Upper lobe of left lung (tissue), 6 donors: ENCODE data around the gene TSPAN1. TPM values are rescaled to one million over a fixed set of nuclear protein-coding genes. Genes with fewer than 3 reads are reported as not detected.
A peak's percentile ranks its signal among the peaks of the same experiment; 100 is the strongest.
"Not testable (repeated sequence)": the region's sequence is repeated elsewhere in the genome, so short reads cannot be mapped to it uniquely, and the experiment has no call there.

Experiments used
- ATAC-seq, 2 donors: fragments of 200-7000 bp; cut with Tn5 transposase; one replicate each; pipeline ENCODE4 v1.9.1; 2022; ENCODE audit warnings: mild to moderate bottlenecking in 2 of 2, moderate library complexity in 2 of 2; ENCODE audit not compliant: low FRiP score in 2 of 2
- DNase-seq, 2 donors: peaks; one replicate each; pipeline ENCODE4 v3.0.0-alpha.2; 2019 to 2020
- H3K27ac ChIP-seq, 4 donors: fragments of 200-600 bp; sonication (generic); one replicate each; pipeline ENCODE4 v1.5.1; 2016 to 2019
- H3K27me3 ChIP-seq, 4 donors: fragments of 200-600 bp; sonication (generic); one replicate each; pipeline ENCODE4 v1.5.1; 2017 to 2019
- H3K36me3 ChIP-seq, 4 donors: fragments of 200-600 bp; sonication (generic); one replicate each; pipeline ENCODE4 v1.5.1; 2016 to 2019
- H3K4me1 ChIP-seq, 4 donors: fragments of 200-600 bp; sonication (generic); one replicate each; pipeline ENCODE4 v1.5.1; 2018 to 2019
- H3K4me3 ChIP-seq, 4 donors: fragments of 200-600 bp; sonication (generic); one replicate each; pipeline ENCODE4 v1.5.1; 2017 to 2019; ENCODE audit warnings: mild to moderate bottlenecking in 2 of 4, moderate library complexity in 1 of 4
- H3K9me3 ChIP-seq, 4 donors: fragments of 200-600 bp; sonication (generic); one replicate each; pipeline ENCODE4 v1.5.1; 2018 to 2019
- CTCF ChIP-seq, 6 experiments: fragments of 450-650 bp in 4 of 6; fragments of 200-600 bp in 2 of 6; sonication (generic) in 2 of 6; IDR thresholded peaks; one replicate each; pipeline ENCODE4 v1.5.1; 2016 to 2019; ENCODE audit warnings: antibody characterized with exemption in 6 of 6
- EP300 ChIP-seq, 4 donors: sonication (generic); formaldehyde crosslinking; IDR thresholded peaks; one replicate each; pipeline ENCODE4 v1.5.1; 2017; ENCODE audit warnings: antibody characterized with exemption in 4 of 4, control low read depth in 2 of 4
- POLR2A ChIP-seq, 4 donors: fragments of 450-650 bp; IDR thresholded peaks; one replicate each; pipeline ENCODE4 v1.5.1; 2016 to 2017; ENCODE audit warnings: antibody characterized with exemption in 4 of 4, mild to moderate bottlenecking in 2 of 4
- POLR2AphosphoS5 ChIP-seq, 2 donors: sonication (generic); formaldehyde crosslinking; IDR thresholded peaks; one replicate each; pipeline ENCODE4 v1.5.1; 2017; ENCODE audit warnings: antibody characterized with exemption in 2 of 2
- WGBS, 2 donors: methylation state at CpG; one replicate each; pipeline ENCODE4 v1.1.5; 2017 to 2018; 5-methylcytosine and 5-hydroxymethylcytosine counted together
- total RNA-seq, 6 donors: library from RNA; depleted of rRNA in 4 of 6; stranded (reverse); fragments of >200 nt in 4 of 6; gene quantifications; one replicate each; pipeline versions ENCODE4 v1.1.0 to v1.2.1, GENCODE V29; 2016 to 2021
- donor health status: DM: no; HTN: no; CAD: no; lungs with moderate emphysema.
- donor health status: DM: no; HTN: yes; CAD: no; lungs with severe emphysema.

TSPAN1 gene
- total RNA-seq, 6 donors from 2014 or later: 12.2 to 109 (median 31.2) TPM

- WGBS, 2 donors: 85 to 96% methylated on average over 3 of the region's 3 CpGs
- no peaks in the 10 kb centered on the region for H3K9me3 ChIP-seq
- no peaks in the 10 kb centered on the region for H3K36me3 ChIP-seq
- TF ChIP-seq CTCF (IDR thresholded peaks at IDR 0.05) (no peak), POLR2AphosphoS5 (IDR thresholded peaks at IDR 0.05) (no peak), POLR2A (IDR thresholded peaks at IDR 0.05) (no peak), EP300 (IDR thresholded peaks at IDR 0.05) (no peak)
- DNase-seq: no peak
- H3K4me3 ChIP-seq: no peak overlapping the region
- no peak for ATAC-seq
- no peak overlapping the region for H3K27ac ChIP-seq
- H3K27me3 ChIP-seq: no peaks in the 10 kb centered on the region
- peaks cover 0 to 5% (median 0%) of the 10 kb centered on the region in 4 donors for H3K4me1 ChIP-seq
Observed at GRCh38 chr1:46220808-46221207, 45.9 kb downstream of the TSPAN1 start.

- ATAC-seq: no peak
- no peak overlapping the region for H3K27ac ChIP-seq
Observed at GRCh38 chr1:46221749-46222148, 46.9 kb downstream of the TSPAN1 start.

GRCh38 chr1:46223055-46223454 lies 48.2 kb downstream of the TSPAN1 start:
- H3K4me1 ChIP-seq, H3K9me3 ChIP-seq, H3K27ac ChIP-seq, H3K36me3 ChIP-seq, H3K27me3 ChIP-seq, H3K4me3 ChIP-seq, ATAC-seq: not testable (repeated sequence)
- 78 to 89% methylated on average over 11 of the region's 11 CpGs for WGBS, 2 donors
- peak in 1 of 2 donors; percentile 50 for DNase-seq

More at GRCh38 chr1:46221749-46222148, 46.9 kb downstream of the TSPAN1 start:
- no peak overlapping the region for H3K4me3 ChIP-seq
- H3K36me3 ChIP-seq: no peaks in the 10 kb centered on the region
- H3K4me1 ChIP-seq: peaks cover 0 to 5% (median 0%) of the 10 kb centered on the region in 4 donors
- DNase-seq: no peak
- TF ChIP-seq POLR2AphosphoS5 (IDR thresholded peaks at IDR 0.05): no peak
- no peak for TF ChIP-seq POLR2A (IDR thresholded peaks at IDR 0.05)
- TF ChIP-seq EP300 (IDR thresholded peaks at IDR 0.05): no peak
- no peak for TF ChIP-seq CTCF (IDR thresholded peaks at IDR 0.05)
- no peaks in the 10 kb centered on the region for H3K9me3 ChIP-seq
- no peaks in the 10 kb centered on the region for H3K27me3 ChIP-seq
- WGBS, 2 donors: 65 to 75% methylated on average over 4 of the region's 4 CpGs

- Histone ChIP-seq H3K36me3 (no peaks in the 10 kb centered on the region), H3K4me3 (no peak overlapping the region), H3K27me3 (no peaks in the 10 kb centered on the region), H3K27ac (no peak overlapping the region), H3K9me3 (no peaks in the 10 kb centered on the region), H3K4me1 (peaks cover 0 to 5% (median 0%) of the 10 kb centered on the region in 4 donors)
- DNase-seq (peak in 1 of 2 donors; percentile 78), ATAC-seq (peak; percentile 80 to 91)
- TF ChIP-seq CTCF (IDR thresholded peaks at IDR 0.05) (peak; percentile 80 to 90 (median 85)), EP300 (IDR thresholded peaks at IDR 0.05) (no peak)
- 15 to 28% methylated on average over 4 to 6 of the region's 6 CpGs for WGBS, 2 donors
Observed at GRCh38 chr1:46223472-46223943, 48.6 kb downstream of the TSPAN1 start.

- Histone ChIP-seq H3K27ac (no peak overlapping the region), H3K4me3 (no peak overlapping the region), H3K36me3 (no peaks in the 10 kb centered on the region), H3K4me1 (peaks cover 0 to 5% (median 0%) of the 10 kb centered on the region in 4 donors), H3K27me3 (no peaks in the 10 kb centered on the region), H3K9me3 (no peaks in the 10 kb centered on the region)
- TF ChIP-seq EP300 (IDR thresholded peaks at IDR 0.05): no peak
- TF ChIP-seq POLR2AphosphoS5 (IDR thresholded peaks at IDR 0.05): no peak
- TF ChIP-seq POLR2A (IDR thresholded peaks at IDR 0.05): no peak
- TF ChIP-seq CTCF (IDR thresholded peaks at IDR 0.05): no peak
- WGBS, 2 donors: 86 to 98% methylated on average over 3 to 4 of the region's 4 CpGs
- DNase-seq (no peak), ATAC-seq (no peak)
Observed at GRCh38 chr1:46224966-46225365, 50.1 kb downstream of the TSPAN1 start.

GRCh38 chr1:46231231-46231630 lies 56.3 kb downstream of the TSPAN1 start:
- 93 to 94% methylated on average over 3 of the region's 3 CpGs for WGBS, 2 donors
- H3K4me3 ChIP-seq, H3K36me3 ChIP-seq, H3K27ac ChIP-seq, H3K4me1 ChIP-seq, ATAC-seq, H3K27me3 ChIP-seq, H3K9me3 ChIP-seq, DNase-seq: not testable (repeated sequence)
